ENCODE data around the gene FBXO36. TPM values are rescaled to one million over a fixed set of nuclear protein-coding genes. Genes with fewer than 3 reads are reported as not detected.

Gene FBXO36
- polyA plus RNA-seq, 1 experiment, result 2.0 TPM

DNA sequence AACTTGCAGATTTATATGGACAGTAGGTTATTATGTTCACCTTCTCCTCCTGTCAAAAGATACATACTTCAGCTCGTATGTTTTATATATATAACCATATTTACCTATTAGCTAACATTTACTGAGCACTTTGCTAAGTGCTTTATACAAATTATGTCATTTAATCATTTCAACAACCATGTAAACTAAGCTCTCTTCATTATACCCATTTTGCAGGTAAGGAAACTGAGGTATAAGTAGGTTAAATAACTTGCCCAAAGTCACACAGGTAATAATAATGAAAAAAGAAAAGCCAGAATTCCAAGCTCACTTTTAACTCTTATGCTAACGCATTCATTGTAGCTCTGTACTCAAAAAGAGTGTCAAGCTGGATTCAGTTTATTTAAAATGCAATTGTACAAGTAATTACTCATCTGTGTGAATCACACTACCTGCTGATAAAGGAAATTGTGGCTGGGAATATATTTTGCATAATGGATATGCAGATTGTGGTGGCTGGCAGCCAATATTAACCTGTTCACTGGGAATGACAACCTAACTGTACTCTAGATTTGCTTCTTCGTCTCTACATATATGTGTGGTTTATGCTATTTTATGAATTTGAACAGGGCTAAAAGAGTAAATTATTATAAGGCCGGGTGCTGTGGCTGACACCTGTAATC, 125.8 kb downstream of the FBXO36 start:
- H3K9me3 ChIP-seq (ENCODE audit: control insufficient read depth, insufficient read depth, low read length), result no peaks in the 10 kb centered on the region
- no peak overlapping the region for H3K27ac ChIP-seq (ENCODE audit: low read depth, low read length)
- H3K4me3 ChIP-seq (ENCODE audit: low read depth, low read length), result no peak overlapping the region
- ChIA-PET POLR2A (no interaction called here), CTCF (interaction anchor here (1.2 kb wide), 2 partner anchors 18 to 20 kb away, joined by 5 to 6 read pairs; partner anchors contain the start of gene SLC16A14)
- H3K27me3 ChIP-seq (ENCODE audit: control insufficient read depth, insufficient read depth, low read length), result no peaks in the 10 kb centered on the region
- TF ChIP-seq, protein P1, sequence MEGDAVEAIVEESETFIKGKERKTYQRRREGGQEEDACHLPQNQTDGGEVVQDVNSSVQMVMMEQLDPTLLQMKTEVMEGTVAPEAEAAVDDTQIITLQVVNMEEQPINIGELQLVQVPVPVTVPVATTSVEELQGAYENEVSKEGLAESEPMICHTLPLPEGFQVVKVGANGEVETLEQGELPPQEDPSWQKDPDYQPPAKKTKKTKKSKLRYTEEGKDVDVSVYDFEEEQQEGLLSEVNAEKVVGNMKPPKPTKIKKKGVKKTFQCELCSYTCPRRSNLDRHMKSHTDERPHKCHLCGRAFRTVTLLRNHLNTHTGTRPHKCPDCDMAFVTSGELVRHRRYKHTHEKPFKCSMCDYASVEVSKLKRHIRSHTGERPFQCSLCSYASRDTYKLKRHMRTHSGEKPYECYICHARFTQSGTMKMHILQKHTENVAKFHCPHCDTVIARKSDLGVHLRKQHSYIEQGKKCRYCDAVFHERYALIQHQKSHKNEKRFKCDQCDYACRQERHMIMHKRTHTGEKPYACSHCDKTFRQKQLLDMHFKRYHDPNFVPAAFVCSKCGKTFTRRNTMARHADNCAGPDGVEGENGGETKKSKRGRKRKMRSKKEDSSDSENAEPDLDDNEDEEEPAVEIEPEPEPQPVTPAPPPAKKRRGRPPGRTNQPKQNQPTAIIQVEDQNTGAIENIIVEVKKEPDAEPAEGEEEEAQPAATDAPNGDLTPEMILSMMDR (IDR thresholded peaks at IDR 0.05; ENCODE audit: low read depth, low read length), result no peak
- no peak for DNase-seq (ENCODE audit: low read depth, low spot score)

DNA sequence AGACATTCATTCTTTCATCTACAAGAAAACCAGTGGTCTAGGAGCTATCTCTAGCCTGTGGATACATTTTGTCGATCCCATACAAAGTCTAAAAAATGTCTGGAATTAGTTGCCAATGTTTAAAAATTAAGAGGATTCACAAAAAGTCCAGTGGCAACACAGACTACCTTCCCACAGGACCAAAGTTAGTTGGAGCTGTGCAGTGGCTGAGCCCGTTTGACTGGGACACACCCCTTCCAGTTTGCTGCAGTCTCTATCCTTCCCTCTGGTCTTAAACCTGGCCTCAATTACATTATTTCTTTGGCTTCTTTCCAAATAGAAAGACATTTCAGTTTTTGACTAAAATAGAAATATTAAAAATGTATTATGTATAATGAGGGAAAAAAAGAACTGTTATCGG, 127.8 kb downstream of the FBXO36 start:
- no peak overlapping the region for H3K4me3 ChIP-seq (ENCODE audit: low read depth, low read length)
- ChIA-PET CTCF (interaction anchor here (1.3 to 7.3 kb wide), 4 partner anchors 17 to 110 kb away, joined by 3 to 71 read pairs (median 10); no protein-coding TSS in a partner anchor), POLR2A (no interaction called here)
- no peak for DNase-seq (ENCODE audit: low read depth, low spot score)
- no peaks in the 10 kb centered on the region for H3K9me3 ChIP-seq (ENCODE audit: control insufficient read depth, insufficient read depth, low read length)
- no peaks in the 10 kb centered on the region for H3K27me3 ChIP-seq (ENCODE audit: control insufficient read depth, insufficient read depth, low read length)
- TF ChIP-seq, protein P1 (IDR thresholded peaks at IDR 0.05; ENCODE audit: low read depth, low read length), result no peak
- no peak overlapping the region for H3K27ac ChIP-seq (ENCODE audit: low read depth, low read length)

DNA sequence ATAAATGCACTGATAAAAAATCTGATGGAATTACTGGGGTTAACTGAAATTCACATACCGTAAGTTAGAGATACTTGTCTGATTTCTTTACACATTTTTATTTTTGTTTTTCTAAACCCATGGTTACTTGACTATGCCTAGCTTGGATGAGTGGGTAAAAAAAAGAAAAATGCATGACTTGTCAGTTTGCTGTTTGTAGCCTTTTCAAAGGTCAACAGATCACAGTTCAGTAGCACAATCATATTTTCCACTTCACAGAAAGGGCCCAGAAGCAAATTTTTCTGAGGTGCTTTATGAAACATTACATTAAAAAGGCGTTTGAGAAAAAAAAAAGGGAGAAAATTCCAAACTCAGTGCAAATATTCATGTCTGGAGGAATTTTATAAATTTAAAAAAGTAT, 130.0 kb downstream of the FBXO36 start:
- no peaks in the 10 kb centered on the region for H3K9me3 ChIP-seq (ENCODE audit: control insufficient read depth, insufficient read depth, low read length)
- CTCF ChIA-PET, result interaction anchor here (1.1 to 7.3 kb wide), 2 partner anchors 15 to 24 kb away, joined by 7 to 71 read pairs; no protein-coding TSS in a partner anchor
- H3K4me3 ChIP-seq (ENCODE audit: low read depth, low read length), result no peak overlapping the region
- DNase-seq (ENCODE audit: low read depth, low spot score), result no peak
- no peak overlapping the region for H3K27ac ChIP-seq (ENCODE audit: low read depth, low read length)
- POLR2A ChIA-PET, result no interaction called here
- no peaks in the 10 kb centered on the region for H3K27me3 ChIP-seq (ENCODE audit: control insufficient read depth, insufficient read depth, low read length)
- TF ChIP-seq, protein P1 (IDR thresholded peaks at IDR 0.05; ENCODE audit: low read depth, low read length), result no peak

DNA sequence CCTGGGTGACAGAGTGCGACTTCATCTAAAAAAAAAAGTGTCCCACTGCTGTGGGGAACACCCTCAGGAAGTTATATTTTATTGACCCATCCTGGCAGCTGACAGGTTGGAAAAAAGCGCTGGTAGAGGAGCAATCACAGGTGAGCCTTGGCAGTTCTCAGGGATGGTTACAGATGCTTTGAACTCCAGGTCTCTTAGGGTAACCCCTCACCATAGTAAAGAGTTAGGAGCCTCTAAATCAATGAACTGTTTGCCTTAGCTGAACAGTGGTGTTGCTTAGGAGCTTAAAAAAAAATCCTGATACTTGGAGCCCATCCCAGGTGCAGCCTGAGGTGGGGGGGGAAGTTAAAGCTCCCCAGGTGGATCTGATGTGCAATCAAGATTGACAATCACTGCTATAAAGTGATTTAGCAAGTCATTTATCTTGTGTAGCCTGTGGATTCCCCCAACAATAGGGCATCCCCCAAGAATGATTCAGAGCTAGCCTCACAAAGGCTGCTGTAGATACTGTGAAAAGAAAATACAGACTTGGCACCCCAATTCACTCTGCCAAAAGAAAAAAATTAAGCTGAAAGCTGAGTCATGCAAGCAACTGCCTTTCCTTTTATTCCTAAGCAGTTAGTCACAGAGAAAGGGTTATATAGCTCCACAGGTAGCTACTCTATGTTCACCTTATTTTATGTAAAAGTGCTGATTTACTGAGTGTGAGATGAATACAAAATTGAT, 131.6 kb downstream of the FBXO36 start:
- POLR2A ChIA-PET, result interaction anchor here (0.6 kb wide), 1 partner anchor 630 kb away, joined by 3 read pairs; no protein-coding TSS in a partner anchor
- TF ChIP-seq, protein P1 (IDR thresholded peaks at IDR 0.05; ENCODE audit: low read depth, low read length), result no peak
- no peak for DNase-seq (ENCODE audit: low read depth, low spot score)
- H3K9me3 ChIP-seq (ENCODE audit: control insufficient read depth, insufficient read depth, low read length), result no peaks in the 10 kb centered on the region
- no peak overlapping the region for H3K4me3 ChIP-seq (ENCODE audit: low read depth, low read length)
- H3K27ac ChIP-seq (ENCODE audit: low read depth, low read length), result no peak overlapping the region
- CTCF ChIA-PET, result interaction anchor here (1.0 to 7.3 kb wide), 5 partner anchors 13 to 106 kb away, joined by 3 to 71 read pairs (median 4); partner anchors contain the start of gene SLC16A14
- no peaks in the 10 kb centered on the region for H3K27me3 ChIP-seq (ENCODE audit: control insufficient read depth, insufficient read depth, low read length)
